ENCODE measurements around the gene GNAO1. TPM values are rescaled to one million over a fixed set of nuclear protein-coding genes. Genes with fewer than 3 reads are reported as not detected.

GNAO1 gene
- total and polyA plus RNA-seq, 4 donors, result 34.4 to 331 (median 177) TPM

DNA sequence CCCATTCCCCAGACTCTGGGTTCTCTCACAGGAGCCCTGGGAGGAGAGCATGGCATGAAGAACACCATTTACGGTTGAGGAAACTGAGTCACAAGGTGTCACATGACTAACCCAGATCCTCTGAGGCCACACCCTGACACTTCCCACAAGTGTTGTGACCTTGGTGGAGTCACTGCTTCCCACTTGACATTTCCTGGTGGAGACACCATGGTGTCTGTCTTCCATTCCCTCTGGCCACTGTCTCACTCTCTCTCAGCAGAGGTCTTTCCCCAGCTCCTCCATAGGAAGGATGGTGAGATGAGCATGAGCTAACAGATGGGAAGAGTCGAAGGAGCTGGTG, 116.2 kb downstream of the GNAO1 start:
- no peak overlapping the region for H3K4me3 ChIP-seq (ENCODE audit: low read depth, low read length)
- 94% methylated on average over 2 of the region's 2 CpGs for WGBS (ENCODE audit: insufficient coverage)
- H3K4me1 ChIP-seq (ENCODE audit: control insufficient read depth, insufficient read depth, low read length), result peaks cover 69% of the 10 kb centered on the region
- no peak overlapping the region for H3K27ac ChIP-seq (ENCODE audit: low read depth, low read length)
- peaks cover 40% of the 10 kb centered on the region for H3K36me3 ChIP-seq (ENCODE audit: control insufficient read depth, insufficient read depth, low read length)
- no peaks in the 10 kb centered on the region for H3K9me3 ChIP-seq (ENCODE audit: control insufficient read depth, insufficient read depth, low read length)
- no peak for DNase-seq (ENCODE audit: low read depth in 4 of 6, low spot score in 6 of 6)
- H3K27me3 ChIP-seq (ENCODE audit: control insufficient read depth, insufficient read depth, low read length), result no peaks in the 10 kb centered on the region

DNA sequence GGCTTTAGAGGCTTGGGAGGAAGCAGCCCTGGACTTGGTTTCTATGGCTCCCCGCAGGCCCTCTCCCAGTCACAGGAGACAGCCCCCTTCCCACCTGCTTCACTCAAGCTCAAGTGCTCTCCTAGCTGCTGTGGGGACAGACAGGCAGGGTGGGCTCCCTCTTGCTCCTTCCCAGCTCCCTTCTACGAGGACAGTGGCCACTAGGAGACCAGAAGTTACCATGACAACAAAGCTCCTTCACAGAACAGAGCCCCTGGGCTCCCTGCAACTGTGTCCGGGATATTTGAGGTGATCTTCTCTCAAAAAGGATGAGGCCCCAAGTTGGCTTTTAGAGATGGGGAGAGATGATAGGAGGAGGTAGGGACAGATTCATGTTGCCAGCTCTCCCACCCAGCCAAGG, 117.7 kb downstream of the GNAO1 start:
- Histone ChIP-seq H3K4me3 (ENCODE audit: low read depth, low read length) (no peak overlapping the region), H3K27me3 (ENCODE audit: control insufficient read depth, insufficient read depth, low read length) (no peaks in the 10 kb centered on the region), H3K4me1 (ENCODE audit: control insufficient read depth, insufficient read depth, low read length) (peaks cover 56% of the 10 kb centered on the region), H3K27ac (ENCODE audit: low read depth, low read length) (no peak overlapping the region), H3K36me3 (ENCODE audit: control insufficient read depth, insufficient read depth, low read length) (peaks cover 35% of the 10 kb centered on the region), H3K9me3 (ENCODE audit: control insufficient read depth, insufficient read depth, low read length) (no peaks in the 10 kb centered on the region)
- WGBS (ENCODE audit: insufficient coverage), result 57% methylated on average over 2 of the region's 3 CpGs
- DNase-seq (ENCODE audit: low read depth in 4 of 6, low spot score in 6 of 6), result no peak

DNA sequence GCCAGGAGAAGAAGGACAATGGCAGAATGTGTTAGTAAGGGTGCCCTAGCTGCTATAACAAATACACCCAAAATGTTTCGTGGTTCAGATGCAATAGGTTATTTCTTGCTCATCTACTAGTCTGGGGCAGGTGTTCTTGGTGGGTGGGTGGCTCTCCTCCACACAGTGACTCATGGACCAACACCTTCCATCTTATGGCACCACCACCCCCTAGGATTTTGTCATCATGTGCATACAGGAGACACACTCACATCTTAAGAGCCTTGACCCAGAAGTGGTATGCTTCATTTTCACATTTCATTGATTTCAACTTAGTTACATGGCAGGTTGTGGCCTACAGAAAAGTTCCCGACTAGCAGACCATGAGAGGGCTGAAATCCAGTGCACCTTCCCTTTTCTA, 119.4 kb downstream of the GNAO1 start:
- 100% methylated on average over 1 of the region's 2 CpGs for WGBS (ENCODE audit: insufficient coverage)
- Histone ChIP-seq H3K9me3 (ENCODE audit: control insufficient read depth, insufficient read depth, low read length) (no peaks in the 10 kb centered on the region), H3K36me3 (ENCODE audit: control insufficient read depth, insufficient read depth, low read length) (peaks cover 35% of the 10 kb centered on the region), H3K27me3 (ENCODE audit: control insufficient read depth, insufficient read depth, low read length) (no peaks in the 10 kb centered on the region), H3K27ac (ENCODE audit: low read depth, low read length) (no peak overlapping the region), H3K4me3 (ENCODE audit: low read depth, low read length) (no peak overlapping the region), H3K4me1 (ENCODE audit: control insufficient read depth, insufficient read depth, low read length) (peaks cover 58% of the 10 kb centered on the region)
- DNase-seq (ENCODE audit: low read depth in 4 of 6, low spot score in 6 of 6), result no peak

DNA sequence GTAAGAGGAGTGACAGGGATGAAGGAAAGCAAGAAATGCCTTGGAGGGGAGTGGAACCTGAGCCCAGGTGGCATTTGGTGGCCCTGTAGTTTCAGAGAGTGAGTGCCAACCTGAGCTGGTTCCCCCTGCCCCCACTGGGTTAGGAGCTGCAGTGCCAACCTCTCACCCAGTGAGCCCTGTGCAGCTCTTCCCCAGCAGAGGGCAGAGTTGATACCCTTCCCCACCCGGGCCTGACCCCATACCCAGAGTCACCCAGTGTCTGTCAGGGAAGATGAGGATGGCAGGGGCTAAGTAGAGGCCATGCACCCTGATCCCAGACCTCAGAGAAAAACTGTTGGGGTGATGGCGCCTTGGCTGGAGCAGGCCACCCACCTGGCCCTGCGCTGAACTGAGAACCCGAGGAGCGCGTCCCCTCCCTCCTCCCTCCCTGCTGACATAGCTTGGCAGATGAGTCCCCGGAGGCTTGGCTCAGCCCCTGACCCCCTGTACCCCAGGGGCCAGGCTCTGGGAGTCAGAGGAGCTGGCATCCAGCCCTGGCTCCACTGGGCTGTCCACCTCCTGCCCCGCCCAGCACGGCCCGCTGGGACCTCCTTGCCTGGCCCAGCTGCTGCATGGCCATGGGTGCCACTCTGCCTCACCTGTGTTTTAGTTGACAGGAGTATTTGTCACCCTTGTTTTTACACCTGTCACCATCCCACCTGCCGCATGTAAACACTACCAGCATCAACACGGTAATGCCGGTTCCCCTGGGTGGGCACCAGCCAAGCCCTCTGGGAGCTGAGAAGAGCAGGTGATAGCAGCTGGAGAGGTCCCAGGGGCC, 120.1 kb downstream of the GNAO1 start:
- 83% methylated on average over 8 of the region's 13 CpGs for WGBS (ENCODE audit: insufficient coverage)
- Histone ChIP-seq H3K4me3 (ENCODE audit: low read depth, low read length) (no peak overlapping the region), H3K27ac (ENCODE audit: low read depth, low read length) (no peak overlapping the region), H3K4me1 (ENCODE audit: control insufficient read depth, insufficient read depth, low read length) (peaks cover 56% of the 10 kb centered on the region), H3K27me3 (ENCODE audit: control insufficient read depth, insufficient read depth, low read length) (no peaks in the 10 kb centered on the region), H3K36me3 (ENCODE audit: control insufficient read depth, insufficient read depth, low read length) (peaks cover 42% of the 10 kb centered on the region), H3K9me3 (ENCODE audit: control insufficient read depth, insufficient read depth, low read length) (no peaks in the 10 kb centered on the region)
- no peak for DNase-seq (ENCODE audit: low read depth in 4 of 6, low spot score in 6 of 6)

DNA sequence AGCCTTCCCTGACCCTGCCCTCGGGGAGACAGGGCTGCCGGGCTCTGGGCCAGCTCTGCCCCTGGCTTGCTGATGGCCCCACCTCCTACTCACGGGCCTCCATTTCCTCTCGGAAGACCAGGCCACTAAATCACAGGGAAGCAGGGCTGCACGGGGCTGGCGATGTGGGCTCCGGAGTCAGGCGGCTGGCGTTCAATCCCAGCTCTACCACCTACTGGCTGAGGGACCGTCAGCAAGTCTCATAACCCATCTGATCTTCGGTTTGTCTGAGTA, 120.7 kb downstream of the GNAO1 start:
- WGBS (ENCODE audit: insufficient coverage), result 24% methylated on average over 3 of the region's 11 CpGs
- H3K27ac ChIP-seq (ENCODE audit: low read depth, low read length), result no peak overlapping the region
- H3K36me3 ChIP-seq (ENCODE audit: control insufficient read depth, insufficient read depth, low read length), result peaks cover 41% of the 10 kb centered on the region
- H3K4me3 ChIP-seq (ENCODE audit: low read depth, low read length), result no peak overlapping the region
- no peak for DNase-seq (ENCODE audit: low read depth in 4 of 6, low spot score in 6 of 6)
- H3K4me1 ChIP-seq (ENCODE audit: control insufficient read depth, insufficient read depth, low read length), result peaks cover 55% of the 10 kb centered on the region
- H3K27me3 ChIP-seq (ENCODE audit: control insufficient read depth, insufficient read depth, low read length), result no peaks in the 10 kb centered on the region
- H3K9me3 ChIP-seq (ENCODE audit: control insufficient read depth, insufficient read depth, low read length), result no peaks in the 10 kb centered on the region

DNA sequence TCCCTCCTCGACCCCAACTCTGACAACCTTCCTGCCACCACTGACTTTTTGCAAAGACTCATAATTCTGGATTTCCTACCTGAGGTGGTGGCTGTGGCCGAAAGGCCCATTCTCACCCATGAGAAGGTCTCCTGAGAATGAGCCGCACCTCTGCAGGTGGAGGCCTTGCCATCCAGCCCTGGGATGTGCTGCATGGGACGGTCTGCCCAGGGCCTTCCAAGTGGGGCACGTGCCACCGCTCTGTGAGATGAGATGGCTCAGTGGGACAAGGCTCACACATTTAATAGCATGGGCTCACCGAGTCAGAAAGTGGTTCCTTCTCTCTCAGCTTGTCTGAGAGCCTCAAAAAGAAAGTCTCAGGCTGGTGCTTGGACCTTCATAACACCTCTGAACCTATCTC, 121.3 kb downstream of the GNAO1 start:
- over 99% methylated on average over 7 of the region's 7 CpGs for WGBS (ENCODE audit: insufficient coverage)
- no peak for DNase-seq (ENCODE audit: low read depth in 4 of 6, low spot score in 6 of 6)
- H3K4me1 ChIP-seq (ENCODE audit: control insufficient read depth, insufficient read depth, low read length), result peaks cover 50% of the 10 kb centered on the region
- no peaks in the 10 kb centered on the region for H3K27me3 ChIP-seq (ENCODE audit: control insufficient read depth, insufficient read depth, low read length)
- peaks cover 40% of the 10 kb centered on the region for H3K36me3 ChIP-seq (ENCODE audit: control insufficient read depth, insufficient read depth, low read length)
- no peaks in the 10 kb centered on the region for H3K9me3 ChIP-seq (ENCODE audit: control insufficient read depth, insufficient read depth, low read length)
- H3K27ac ChIP-seq (ENCODE audit: low read depth, low read length), result no peak overlapping the region
- H3K4me3 ChIP-seq (ENCODE audit: low read depth, low read length), result no peak overlapping the region

DNA sequence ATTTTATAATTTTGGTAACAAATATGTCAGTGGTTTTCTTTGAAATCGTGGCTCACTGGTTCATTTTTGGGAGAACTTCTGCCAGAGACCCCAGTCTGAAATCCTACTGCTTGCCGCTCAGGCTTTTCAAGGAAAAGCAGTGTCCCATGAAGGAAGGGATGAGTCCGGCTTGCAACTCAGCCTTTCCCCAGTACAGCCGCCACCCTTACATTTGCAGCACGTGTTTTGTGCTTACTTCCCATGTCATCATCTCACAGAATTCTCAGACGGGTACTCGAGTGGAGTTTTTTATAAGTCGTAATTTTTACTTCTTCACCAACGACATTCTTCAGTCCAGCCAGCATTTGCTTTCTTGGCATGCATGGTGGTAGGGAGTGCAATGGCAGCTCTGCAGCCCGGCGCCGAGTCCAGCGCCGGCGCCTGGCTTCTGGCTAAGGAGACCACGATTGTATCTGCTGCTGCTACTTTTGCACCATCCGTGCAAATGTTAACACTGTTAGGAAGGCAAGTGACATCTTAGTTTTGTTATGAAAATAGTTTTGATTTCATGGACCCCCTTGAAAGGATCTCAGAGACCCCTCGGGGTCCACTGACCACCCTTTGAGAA, 123.1 kb downstream of the GNAO1 start:
- Histone ChIP-seq H3K4me1 (ENCODE audit: control insufficient read depth, insufficient read depth, low read length) (peaks cover 47% of the 10 kb centered on the region), H3K27ac (ENCODE audit: low read depth, low read length) (no peak overlapping the region), H3K36me3 (ENCODE audit: control insufficient read depth, insufficient read depth, low read length) (peaks cover 33% of the 10 kb centered on the region), H3K9me3 (ENCODE audit: control insufficient read depth, insufficient read depth, low read length) (no peaks in the 10 kb centered on the region), H3K4me3 (ENCODE audit: low read depth, low read length) (no peak overlapping the region), H3K27me3 (ENCODE audit: control insufficient read depth, insufficient read depth, low read length) (no peaks in the 10 kb centered on the region)
- no peak for DNase-seq (ENCODE audit: low read depth in 4 of 6, low spot score in 6 of 6)
- WGBS (ENCODE audit: insufficient coverage), result 81% methylated on average over 11 of the region's 18 CpGs

DNA sequence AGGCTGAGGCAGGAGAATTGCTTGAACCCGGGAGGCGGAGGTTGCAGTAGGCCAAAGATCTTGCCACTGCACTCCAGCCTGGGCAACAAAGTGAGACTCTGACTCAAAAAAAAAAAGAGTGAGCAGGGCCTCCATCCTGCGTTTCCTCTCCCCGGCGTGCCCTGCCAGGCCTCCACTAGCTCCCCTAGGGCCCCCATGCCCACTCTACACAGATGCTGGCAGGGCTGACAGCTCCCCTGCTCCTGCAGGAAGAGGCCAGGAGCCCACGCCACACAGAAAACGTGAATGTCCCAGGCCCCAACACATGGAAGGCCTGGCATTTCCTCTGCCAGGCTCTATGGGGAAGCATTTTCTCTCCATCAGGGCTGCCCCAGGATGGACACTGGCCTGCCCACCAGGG, 124.7 kb downstream of the GNAO1 start:
- Histone ChIP-seq H3K27ac (ENCODE audit: low read depth, low read length) (no peak overlapping the region), H3K27me3 (ENCODE audit: control insufficient read depth, insufficient read depth, low read length) (no peaks in the 10 kb centered on the region), H3K4me3 (ENCODE audit: low read depth, low read length) (no peak overlapping the region), H3K9me3 (ENCODE audit: control insufficient read depth, insufficient read depth, low read length) (no peaks in the 10 kb centered on the region), H3K4me1 (ENCODE audit: control insufficient read depth, insufficient read depth, low read length) (peaks cover 54% of the 10 kb centered on the region), H3K36me3 (ENCODE audit: control insufficient read depth, insufficient read depth, low read length) (peaks cover 42% of the 10 kb centered on the region)
- no peak for DNase-seq (ENCODE audit: low read depth in 4 of 6, low spot score in 6 of 6)
- 86% methylated on average over 7 of the region's 7 CpGs for WGBS (ENCODE audit: insufficient coverage)

DNA sequence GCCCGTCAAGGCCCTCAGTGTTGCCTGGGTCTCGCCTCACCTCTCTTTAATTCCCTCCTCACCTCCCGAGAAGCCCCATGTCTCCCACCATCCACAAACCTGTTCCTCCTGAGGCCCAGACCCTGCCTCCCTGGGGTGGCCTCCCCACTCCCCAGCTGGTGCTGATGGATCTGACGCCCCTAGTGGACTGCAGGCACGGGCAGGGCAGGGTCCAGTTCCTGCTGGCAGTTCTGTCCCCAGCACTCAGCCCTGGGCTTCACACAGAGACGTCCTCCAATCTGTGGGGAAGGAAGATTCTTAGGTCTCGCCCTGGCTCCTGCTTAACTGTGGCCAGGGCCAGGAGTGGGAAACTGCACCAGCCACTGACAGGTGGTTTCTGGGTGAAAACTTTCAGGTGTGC, 125.3 kb downstream of the GNAO1 start:
- Histone ChIP-seq H3K27me3 (ENCODE audit: control insufficient read depth, insufficient read depth, low read length) (no peaks in the 10 kb centered on the region), H3K9me3 (ENCODE audit: control insufficient read depth, insufficient read depth, low read length) (no peaks in the 10 kb centered on the region), H3K27ac (ENCODE audit: low read depth, low read length) (no peak overlapping the region), H3K4me1 (ENCODE audit: control insufficient read depth, insufficient read depth, low read length) (peaks cover 52% of the 10 kb centered on the region), H3K36me3 (ENCODE audit: control insufficient read depth, insufficient read depth, low read length) (peaks cover 45% of the 10 kb centered on the region), H3K4me3 (ENCODE audit: low read depth, low read length) (no peak overlapping the region)
- WGBS (ENCODE audit: insufficient coverage), result 78% methylated on average over 7 of the region's 7 CpGs
- no peak for DNase-seq (ENCODE audit: low read depth in 4 of 6, low spot score in 6 of 6)

Data from spinal cord (tissue), 10 donors.